Stimulated activated CD8-positive, alpha-beta memory T cell treated with anti-CD3 and anti-CD28 coated beads, Interleukin-12 subunit alpha, Interleukin-12 subunit beta, amount 100 ng/mL, for 4 hours (primary cell): ENCODE measurements around the gene NR6A1.

Source experiments
- DNase-seq: peaks from one replicate; pipeline ENCODE4 v3.0.0-alpha.2; 2020; ENCODE audit warnings: low read depth

Gene NR6A1

GRCh38 chr9:124526174-124526573, 244.9 kb downstream of the NR6A1 start:
- DNase-seq = no peak

DNA sequence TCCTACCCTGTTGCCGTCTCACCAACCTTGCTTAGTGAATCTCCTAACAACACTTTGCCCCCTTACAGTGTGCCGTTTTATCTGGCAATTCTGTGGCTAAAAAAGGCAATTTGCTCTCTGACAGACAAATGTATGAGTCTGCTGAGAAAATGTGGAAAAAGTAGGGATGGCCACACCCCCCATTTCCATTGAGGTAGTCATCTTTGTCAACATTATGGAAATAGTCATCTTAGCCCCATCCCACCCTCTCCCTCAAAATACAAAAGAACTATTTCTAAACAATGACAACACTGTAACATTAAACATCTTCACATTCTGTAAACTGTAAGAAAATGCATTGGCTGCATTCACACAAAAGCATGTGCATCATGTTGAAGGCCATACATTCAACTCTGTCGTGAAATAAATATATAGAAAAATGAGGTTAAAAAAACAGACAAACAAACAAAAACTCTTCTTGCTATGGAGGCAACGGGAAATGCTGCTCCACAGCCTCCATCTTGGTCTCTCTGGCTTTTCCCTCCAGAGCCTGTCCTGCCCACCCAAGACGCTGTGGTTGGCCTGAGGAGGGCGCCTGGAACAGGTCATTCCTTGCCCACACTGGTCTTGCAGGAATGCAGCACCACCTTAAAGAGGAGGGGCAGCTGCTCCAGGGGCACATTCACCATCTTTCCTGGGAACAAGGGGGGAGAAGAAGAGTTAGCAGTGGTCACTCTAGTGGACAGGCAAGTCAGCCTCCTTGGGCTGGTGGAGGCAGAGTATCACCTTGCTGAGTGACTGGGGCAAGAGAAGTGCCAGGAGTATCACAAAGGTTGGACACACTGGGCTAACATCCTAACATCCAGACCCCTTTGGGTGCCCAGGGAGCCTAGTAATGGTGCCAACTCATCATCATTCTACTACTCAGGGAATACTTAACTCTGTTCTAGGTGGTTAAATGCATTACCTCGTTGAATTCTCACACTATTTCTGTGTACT, 248.7 kb downstream of the NR6A1 start:
- no peak for DNase-seq

GRCh38 chr9:124521142-124521541, 250.0 kb downstream of the NR6A1 start:
- no peak for DNase-seq

- no peak for DNase-seq
Measured at GRCh38 chr9:124520206-124520596, 250.9 kb downstream of the NR6A1 start.

GRCh38 chr9:124518116-124518515, 253.0 kb downstream of the NR6A1 start:
- no peak for DNase-seq

DNA sequence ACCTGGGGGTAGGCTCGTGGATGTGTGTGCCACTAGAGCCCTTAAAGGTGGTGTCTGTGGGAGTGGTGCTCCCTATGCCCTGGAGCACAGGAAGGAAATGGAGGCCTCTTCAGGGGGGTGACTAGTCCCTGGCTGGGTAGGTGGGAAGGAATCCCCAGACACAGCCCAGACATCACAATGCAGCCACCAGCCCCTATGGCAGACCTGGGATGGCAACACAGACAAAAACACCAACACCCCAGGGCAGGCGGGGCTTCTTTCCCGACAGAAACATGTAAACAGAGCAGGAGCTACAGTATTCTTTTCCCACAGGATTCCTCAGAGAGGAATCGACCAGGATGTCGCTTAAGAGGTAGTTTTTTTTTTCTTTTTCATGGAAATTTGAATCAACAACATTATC, 253.5 kb downstream of the NR6A1 start:
- no peak for DNase-seq

GRCh38 chr9:124514874-124515273, 256.2 kb downstream of the NR6A1 start:
- DNase-seq = no peak

DNA sequence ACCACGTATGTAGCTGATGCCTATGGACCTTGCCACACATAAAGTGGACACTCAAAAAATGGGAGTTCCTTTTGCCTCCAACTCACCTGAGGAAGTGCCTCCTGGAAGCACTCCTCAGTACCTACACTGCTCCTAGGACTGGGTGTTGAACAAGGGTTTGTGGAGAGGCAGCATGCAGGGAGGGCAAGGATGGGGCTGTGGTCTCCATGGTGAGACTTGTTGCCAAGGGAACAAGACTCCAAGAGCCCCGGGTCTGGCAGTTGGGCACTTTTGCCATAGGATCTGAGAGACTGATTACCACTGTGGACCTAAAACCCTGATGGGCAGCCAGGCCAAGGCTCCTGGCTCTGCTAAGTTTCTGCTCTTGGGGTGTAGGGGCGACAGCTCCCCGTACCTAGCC, 257.0 kb downstream of the NR6A1 start:
- DNase-seq = no peak

DNA sequence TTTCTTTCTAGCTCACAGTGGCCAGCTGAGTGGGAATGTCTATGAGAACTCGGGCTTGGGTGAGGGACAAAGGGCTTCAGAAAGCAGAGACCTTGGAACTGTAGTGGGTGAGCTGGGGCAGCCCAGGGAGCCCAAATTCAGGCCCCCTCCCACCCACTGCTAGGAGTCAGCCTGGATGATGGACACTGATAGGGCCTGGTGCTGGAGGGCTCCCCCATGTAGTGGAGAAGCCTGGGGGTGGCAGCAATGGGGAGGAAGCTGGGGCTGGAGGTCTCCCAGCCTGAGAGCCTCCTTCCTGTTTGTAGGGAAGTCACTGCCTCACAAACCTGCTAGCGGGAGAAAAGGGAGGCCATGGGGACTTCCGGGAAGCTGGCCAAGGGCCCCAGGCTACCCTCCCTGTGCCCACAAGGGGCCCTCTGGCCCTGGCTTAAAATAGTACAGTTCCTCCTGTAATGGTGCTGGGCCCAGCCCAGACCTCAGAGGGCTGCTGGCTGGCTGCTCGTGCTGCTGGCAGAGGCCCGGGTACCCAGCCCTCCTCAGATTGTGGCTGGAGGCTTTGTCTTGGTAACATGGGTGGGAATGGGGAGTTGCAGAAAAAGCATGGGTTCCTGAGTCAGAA, 257.6 kb downstream of the NR6A1 start:
- no peak for DNase-seq

- no peak for DNase-seq
Measured at GRCh38 chr9:124512806-124513204, 258.3 kb downstream of the NR6A1 start.

DNA sequence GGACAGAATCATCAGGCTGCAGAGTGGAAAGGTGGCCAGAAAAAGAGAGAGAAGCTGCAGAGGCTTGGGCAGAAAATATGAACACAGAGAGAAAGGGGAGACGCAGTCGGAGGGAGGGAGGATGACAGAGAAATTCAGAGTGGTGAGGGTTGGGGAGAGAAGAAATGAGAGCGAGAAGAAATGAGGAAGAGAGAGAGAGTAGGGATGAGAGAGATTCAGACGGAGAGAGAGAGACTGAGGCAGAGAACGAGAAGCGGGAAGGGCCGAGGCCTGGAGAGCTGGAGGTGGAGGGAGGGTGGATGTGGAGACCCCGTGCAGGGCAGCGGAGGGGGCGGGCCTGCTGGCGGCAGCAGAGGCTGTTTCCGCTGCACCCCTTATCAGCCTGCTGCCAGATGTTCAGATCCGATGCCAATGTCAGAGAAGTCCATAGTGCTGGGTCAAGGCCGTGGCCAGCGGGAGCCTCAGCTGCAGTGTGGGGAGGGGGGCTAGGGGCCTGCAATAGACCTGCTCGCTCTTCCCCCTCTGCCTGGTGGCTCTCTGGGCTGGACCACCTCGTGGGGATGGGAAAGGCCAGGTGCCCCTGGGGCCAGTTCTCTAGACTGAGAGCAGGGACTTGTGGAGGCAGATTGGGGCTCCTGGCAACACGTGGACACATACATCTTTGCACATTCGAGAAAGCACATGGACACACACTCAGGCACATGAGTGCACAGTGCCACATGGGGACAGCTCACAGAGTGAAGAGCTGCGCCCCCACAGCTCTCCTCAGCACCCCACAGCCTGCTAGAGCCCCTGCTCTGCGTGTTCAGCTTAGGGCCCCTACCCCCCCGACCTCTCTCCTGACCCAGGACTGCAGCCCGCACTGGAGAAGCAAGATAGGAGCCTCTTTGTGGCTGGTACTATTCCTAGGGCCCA, 259.0 kb downstream of the NR6A1 start:
- DNase-seq = no peak

- no peak for DNase-seq
Measured at GRCh38 chr9:124511426-124511840, 259.7 kb downstream of the NR6A1 start.

DNA sequence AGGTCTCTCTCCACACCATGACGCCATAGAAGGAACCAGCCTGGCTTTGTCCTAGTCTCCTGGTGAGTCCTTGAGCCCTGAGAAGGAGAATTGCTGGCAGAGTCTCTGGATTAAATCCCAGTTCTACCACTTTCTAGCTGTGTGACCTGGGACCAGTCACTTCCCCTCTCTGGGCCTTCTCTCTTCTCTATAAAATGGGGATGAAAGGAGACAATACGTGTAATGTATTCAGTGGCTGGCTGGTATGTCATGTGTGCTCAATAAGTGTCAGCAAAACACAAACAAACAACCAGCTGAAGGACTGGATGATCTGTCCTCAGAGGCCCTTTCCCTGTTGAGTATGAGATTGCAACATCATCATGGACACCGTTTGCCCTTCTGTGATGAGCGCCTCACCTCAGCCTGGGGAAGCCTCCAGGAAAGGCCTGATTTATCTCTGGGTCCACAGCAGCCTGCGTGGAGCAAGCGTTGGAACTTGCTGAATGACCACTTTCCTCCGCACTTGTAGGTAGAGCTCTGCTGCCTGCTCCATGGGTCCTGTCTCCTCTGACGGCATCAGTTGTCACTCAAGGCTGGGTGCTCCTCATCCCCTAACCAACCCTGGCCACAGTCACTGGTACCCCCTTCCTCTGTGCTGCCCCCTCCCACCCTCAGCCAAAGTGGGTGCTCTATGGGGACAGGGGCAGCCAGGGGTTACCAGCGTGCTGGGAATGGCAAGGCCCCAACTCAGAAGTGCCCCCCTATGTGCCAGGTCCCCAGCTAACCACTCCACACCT, 260.3 kb downstream of the NR6A1 start:
- no peak for DNase-seq

DNA sequence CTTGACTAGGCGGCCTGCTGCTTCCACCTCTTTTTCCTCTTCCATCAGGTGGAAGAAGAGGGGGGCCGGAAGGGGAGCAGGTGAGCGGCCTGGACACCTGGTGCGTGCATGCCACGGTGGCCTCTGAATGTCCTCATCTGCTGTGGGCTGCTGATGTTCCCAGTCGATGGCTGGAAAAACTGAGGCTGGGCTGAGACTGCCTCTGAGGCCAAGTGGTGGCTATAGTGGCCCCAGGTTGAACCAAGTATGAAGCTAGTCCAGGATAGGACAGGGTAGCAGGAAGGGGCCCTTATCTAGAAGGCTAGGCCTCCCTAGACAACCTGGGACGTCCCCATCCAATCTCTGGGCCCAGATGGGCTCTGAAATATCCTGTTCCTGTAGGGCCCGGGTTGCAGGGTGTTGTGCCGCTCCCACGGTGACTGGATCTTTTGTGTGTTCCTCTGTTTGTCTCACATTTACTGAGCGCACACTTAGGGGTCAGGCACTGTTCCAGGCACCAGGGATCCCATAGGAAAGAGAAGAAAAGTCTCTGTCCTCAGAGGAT, 263.2 kb downstream of the NR6A1 start:
- no peak for DNase-seq

DNA sequence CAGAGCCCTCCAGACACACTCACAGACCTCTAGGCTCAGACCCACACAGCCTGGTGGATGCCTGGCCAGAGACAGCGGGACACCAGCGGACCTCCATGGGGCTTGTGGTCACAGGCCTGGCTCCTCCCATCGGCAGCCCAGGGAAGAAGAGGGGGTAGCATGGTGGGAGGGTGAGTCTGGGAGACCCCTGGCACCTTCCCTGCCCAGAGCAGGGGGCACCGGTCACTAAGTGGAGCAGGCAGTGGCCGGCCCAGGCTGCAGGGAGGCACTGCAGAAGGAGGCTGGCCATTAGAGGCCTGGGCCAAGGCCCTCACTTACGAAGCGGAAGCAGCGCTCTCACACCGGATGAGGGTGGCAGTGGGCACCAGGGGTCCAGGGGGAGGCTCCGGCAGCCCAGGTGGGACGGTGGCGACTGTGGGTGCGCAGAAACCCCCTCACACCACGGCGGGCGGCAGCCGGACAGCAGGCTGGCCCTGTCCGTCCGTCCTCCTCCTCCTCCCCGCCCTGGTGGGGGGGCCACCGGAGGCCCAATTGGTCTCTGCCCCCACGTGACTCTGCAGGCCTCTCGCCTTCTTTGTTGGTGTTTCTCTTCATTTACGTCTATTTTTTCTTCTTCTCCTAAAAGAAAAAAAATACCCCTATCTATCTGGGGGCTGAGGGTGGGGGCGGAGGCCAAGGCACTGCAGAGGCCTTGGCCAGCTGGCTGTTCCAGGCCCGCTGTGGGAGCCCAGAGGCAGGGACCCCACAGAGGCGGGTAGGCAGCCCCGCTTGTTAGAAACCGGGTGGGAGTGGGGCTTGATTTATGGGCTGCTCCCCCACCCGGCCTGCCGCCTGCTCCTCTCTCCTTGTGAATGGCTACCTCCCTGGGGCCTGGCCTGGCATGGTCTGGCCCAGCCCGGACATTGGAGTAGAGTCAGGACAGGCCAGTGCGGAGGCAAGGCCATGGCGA, 263.9 kb downstream of the NR6A1 start, which contains the start of gene NR5A1:
NR5A1 (minus strand) TSS at position 469 of the 949 bp plus-strand sequence. CDS start 4,004 bp downstream, outside the sequence.
- DNase-seq = no peak

- DNase-seq = no peak
Measured at GRCh38 chr9:124506433-124506832, 264.7 kb downstream of the NR6A1 start.

GRCh38 chr9:124505901-124506346, 265.2 kb downstream of the NR6A1 start:
- DNase-seq = no peak

DNA sequence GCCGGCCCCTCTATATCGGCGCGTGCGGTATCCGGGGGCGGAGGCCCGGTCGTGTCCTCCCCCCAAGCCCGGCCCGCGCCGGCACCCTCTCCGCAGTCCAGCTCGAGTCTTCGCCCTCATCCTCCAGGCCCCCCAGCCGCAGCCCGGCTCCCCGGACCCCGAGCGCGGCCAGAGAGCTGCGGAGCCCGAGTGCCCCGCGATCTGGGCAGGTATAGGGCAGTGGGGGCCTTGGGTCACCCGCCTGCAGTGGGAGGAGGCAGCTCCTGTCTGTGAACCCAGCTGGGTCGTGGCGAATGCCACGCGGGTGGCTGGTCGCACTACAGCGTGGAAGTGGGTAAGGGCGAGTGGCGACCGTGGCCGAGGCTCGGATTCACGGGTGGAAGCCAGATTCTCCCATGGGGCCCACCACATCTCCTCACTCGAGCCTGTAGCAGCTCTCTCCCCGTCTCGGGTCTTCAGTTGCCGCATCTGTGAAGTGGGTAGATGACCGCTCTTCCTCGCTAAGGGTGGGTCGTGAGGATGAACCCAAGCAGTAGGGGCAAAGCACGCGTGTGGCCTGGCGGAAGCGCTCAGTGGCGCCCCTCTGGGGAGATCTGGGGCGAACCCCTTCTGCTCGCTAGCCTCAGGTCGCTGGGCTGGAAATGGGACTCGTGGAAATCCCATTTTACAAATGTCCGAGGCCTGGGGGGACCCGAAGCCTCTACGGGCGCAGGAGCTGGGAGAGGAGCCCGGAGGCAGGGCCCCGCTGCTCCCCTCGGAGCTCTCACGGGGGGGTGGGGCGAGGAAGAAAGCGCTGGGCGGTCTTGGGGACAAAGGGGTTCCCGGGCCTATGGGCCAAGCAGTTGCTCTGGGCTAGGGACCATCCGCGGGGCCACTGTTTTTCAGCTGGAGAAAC, 265.9 kb downstream of the NR6A1 start:
- no peak for DNase-seq

GRCh38 chr9:124504530-124505005, 266.5 kb downstream of the NR6A1 start:
- no peak for DNase-seq
